AG10803 (cell line): ENCODE measurements around the gene GZF1.
A peak's percentile ranks its signal among the peaks of the same experiment; 100 is the strongest.

Experiments
- DNase-seq: peaks from one replicate; pipeline ENCODE4 v3.0.0; 2010; ENCODE audit warnings: low read depth
- H3K4me3 ChIP-seq: 2 replicates; pipeline ENCODE4 v1.5.1; 2011; ENCODE audit warnings: mild to moderate bottlenecking, low read length, control low read depth
- TF ChIP-seq, protein P1 (sequence below): conservative IDR thresholded peaks from 2 replicates; pipeline ENCODE4 v1.5.1; 2011; ENCODE audit warnings: mild to moderate bottlenecking, low read length, control low read depth, inconsistent platforms

The GZF1 gene

DNA sequence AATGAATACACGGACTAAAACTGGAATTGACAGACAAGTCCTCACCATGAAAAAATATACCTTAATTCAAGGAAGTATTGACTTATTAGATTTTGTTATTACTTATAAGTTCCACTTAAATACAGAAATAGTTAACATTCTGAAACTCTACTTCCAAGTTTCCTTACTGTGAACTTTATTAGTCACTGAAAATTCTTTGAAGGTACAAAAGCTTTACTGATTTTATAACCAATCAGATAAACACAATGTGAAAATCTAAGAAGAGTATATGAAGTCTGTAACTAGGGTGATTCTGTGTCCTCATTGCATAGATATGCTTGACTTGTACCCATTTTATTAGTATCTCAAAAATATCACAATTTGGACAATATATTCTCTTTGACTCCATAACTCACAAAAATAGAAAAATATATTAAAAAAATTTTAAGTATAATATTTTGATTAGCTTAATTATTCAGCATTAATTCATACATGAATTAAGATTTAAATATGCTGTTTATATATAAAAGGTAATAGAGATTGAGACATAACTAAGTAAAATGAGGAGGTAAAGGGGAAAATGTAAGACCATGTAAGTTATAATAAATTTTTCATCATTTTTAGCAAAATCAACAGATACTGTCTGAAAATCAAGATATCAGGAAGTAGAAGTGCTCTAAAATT, 52.7 kb downstream of the GZF1 start:
- TF ChIP-seq, protein P1, sequence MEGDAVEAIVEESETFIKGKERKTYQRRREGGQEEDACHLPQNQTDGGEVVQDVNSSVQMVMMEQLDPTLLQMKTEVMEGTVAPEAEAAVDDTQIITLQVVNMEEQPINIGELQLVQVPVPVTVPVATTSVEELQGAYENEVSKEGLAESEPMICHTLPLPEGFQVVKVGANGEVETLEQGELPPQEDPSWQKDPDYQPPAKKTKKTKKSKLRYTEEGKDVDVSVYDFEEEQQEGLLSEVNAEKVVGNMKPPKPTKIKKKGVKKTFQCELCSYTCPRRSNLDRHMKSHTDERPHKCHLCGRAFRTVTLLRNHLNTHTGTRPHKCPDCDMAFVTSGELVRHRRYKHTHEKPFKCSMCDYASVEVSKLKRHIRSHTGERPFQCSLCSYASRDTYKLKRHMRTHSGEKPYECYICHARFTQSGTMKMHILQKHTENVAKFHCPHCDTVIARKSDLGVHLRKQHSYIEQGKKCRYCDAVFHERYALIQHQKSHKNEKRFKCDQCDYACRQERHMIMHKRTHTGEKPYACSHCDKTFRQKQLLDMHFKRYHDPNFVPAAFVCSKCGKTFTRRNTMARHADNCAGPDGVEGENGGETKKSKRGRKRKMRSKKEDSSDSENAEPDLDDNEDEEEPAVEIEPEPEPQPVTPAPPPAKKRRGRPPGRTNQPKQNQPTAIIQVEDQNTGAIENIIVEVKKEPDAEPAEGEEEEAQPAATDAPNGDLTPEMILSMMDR = no peak
- DNase-seq = no peak
- no peak overlapping the region for H3K4me3 ChIP-seq

DNA sequence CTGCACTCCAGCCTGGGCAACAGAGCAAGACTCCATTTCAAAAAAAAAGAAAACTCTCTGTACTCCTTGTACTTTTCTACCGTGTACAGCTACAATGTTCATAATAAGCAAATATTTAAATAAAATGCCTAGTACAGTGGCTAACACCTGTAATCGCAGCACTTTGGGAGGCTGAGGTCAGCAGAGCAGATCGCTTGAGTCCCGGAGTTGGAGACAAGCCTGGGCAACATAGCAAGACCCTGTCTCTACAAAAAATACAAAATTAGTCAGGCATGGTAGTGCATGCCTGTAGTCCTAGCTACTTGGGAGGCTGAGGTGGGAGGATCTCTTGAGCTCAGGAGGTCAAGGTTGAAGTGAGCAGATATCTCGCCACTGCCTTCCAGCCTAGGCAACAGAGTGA, 53.6 kb downstream of the GZF1 start:
- TF ChIP-seq, protein P1 = no peak
- no peak overlapping the region for H3K4me3 ChIP-seq
- no peak for DNase-seq

DNA sequence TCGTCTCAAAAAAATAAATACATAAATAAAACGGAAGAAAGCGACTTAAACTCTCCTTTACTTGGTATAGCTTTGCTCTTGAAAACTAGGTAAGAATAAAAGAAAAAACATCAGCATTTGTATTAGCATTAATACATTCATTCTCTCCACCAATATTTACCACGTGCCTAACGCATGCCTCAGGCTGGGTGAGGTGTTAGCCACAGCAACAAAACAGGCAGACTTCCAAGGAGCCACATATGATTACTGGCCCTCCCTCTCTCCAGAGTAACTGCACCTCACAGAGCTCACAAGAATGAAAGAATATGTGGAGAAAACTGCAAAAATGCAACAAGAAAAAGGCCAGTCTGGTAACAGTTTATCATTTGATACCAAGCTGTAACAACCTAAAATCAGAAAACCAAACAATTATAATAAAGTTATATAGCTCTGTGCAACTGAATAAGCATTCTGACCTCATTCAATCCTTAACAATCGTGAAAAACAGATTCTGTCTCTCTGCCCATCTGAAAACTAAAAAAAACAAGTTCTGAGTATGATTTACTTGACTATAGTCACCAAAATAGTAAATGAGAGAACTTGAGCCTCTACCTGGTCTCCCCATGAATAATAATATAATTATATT, 54.1 kb downstream of the GZF1 start:
- TF ChIP-seq, protein P1 = no peak
- H3K4me3 ChIP-seq = no peak overlapping the region
- DNase-seq = peak; percentile 30

DNA sequence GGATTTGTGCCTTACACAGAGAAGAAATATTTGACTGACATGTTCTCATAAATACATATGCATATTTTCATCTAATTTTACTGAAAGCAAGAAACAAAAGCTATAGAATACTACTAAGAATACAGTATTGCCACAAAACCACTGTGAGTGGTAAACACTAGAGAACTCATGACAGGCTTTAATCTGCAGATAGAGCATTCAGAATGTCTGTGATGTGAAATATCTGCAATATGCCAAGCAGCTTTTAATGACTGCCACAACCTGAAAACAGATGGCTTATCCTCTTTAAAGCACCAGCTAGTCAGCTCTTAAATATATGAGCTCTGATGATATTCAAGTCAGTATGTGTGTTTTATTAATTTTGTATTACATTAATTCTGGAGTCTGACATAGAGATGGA, 55.9 kb downstream of the GZF1 start:
- TF ChIP-seq, protein P1 = no peak
- H3K4me3 ChIP-seq = no peak overlapping the region
- no peak for DNase-seq

DNA sequence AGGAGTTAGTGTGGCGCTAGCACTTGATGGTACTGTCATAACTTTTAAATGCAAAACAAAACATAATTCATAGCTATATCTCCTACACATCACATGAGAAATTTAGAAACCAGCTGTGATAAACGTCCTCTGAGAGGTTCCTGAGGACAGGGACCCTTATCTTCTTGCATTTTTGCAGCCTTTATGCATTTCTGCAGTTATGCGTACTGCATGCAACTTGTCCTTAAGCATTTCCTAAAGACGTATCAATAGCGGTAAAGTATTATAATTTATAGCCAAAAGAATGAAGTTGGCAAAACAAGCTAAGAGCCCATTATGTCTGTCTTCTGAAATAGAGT, 57.6 kb downstream of the GZF1 start:
- no peak for DNase-seq
- TF ChIP-seq, protein P1 = no peak
- peak overlapping the region; percentile 90 for H3K4me3 ChIP-seq

DNA sequence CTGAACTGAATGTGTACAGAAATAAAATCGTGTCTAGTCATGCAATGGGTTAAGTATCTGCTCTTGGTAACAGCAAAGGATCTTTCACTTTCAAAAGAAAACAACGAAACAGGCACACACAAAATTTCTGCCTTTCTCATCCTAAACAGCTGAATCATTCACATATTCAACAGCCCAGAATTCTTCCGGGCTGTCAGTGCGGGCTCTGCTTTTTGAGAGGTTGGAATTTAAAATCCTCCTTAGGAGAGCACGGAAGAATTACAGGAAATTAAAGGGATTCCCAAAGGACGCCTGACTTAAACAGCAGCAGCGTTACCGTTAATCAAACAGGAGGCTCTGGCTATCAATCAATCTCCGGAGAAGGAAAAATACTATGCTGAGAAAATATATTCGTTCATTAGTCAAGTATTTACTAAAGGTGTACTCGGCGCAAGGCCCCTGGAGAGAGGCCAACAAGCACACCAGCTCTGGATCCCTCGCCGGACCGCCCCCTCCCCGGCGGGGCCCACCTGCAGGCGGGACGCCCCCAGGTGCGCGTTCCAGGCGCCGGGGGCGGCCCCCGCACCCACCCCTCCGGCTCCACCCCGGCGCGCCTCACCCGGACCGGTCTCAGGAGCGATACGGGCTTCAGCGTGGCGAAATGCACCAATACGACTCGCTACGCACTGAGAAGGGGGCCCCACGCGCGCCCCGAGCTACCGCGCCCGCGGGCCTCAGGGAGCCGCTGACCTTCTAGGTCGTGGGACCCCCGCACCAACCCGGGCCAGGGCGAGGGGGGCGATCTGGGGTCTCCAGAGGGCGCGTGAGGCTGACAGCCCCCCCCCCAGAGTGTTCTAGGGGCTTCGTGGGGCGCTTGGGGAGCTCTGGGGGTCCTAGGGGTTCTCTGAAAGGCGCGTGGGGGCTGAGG, 58.3 kb downstream of the GZF1 start:
- peak; percentile 71 for DNase-seq
- TF ChIP-seq, protein P1 = no peak
- H3K4me3 ChIP-seq = peak overlapping the region; percentile 90
